HepG2 (cell line): ENCODE results near the gene VWA3A. TPM values are rescaled to one million over a fixed set of nuclear protein-coding genes. Genes with fewer than 3 reads are reported as not detected.

Experiments
- ARHGAP35 ChIP-seq: sonication (generic); formaldehyde crosslinking; IDR thresholded peaks from 2 replicates; pipeline ENCODE4 v1.9.0; 2022; ENCODE audit warnings: mild to moderate bottlenecking, inconsistent platforms, moderate library complexity, missing genetic modification reagents, borderline replicate concordance
- DPF2 ChIP-seq: sonication (generic); formaldehyde crosslinking; IDR thresholded peaks from 2 replicates; pipeline ENCODE4 v1.4.0; 2020; ENCODE audit warnings: mild to moderate bottlenecking, low read depth, missing genetic modification reagents, borderline replicate concordance
- E2F2 ChIP-seq: sonication (generic); formaldehyde crosslinking; IDR thresholded peaks from 2 replicates; pipeline ENCODE4 v1.4.0; 2020; ENCODE audit warnings: missing genetic modification reagents, borderline replicate concordance
- ESRRA ChIP-seq: sonication (generic); formaldehyde crosslinking; IDR thresholded peaks from 2 replicates; pipeline ENCODE4 v1.5.1; 2020; ENCODE audit warnings: mild to moderate bottlenecking, low read depth, missing genetic modification reagents
- FOXK2 ChIP-seq: fragments of 450-650 bp; IDR thresholded peaks from 2 replicates; pipeline ENCODE4 v1.6.1; 2016
- HDAC2 ChIP-seq: sonication (generic); formaldehyde crosslinking; IDR thresholded peaks from 2 replicates; pipeline ENCODE4 v1.4.0; 2020; ENCODE audit warnings: missing genetic modification reagents
- HOXD1 ChIP-seq: sonication (generic); formaldehyde crosslinking; IDR thresholded peaks from 2 replicates; pipeline ENCODE4 v1.5.0; 2020; ENCODE audit warnings: missing genetic modification reagents
- IKZF4 ChIP-seq: sonication (generic); formaldehyde crosslinking; IDR thresholded peaks from 2 replicates; pipeline ENCODE4 v1.5.1; 2020; ENCODE audit warnings: borderline replicate concordance, mild to moderate bottlenecking, low read depth, missing genetic modification reagents; ENCODE audit errors: not compliant biosample characterization
- LCORL ChIP-seq, 2 experiments: fragments of 450-650 bp in 1 of 2; sonication (generic) in 1 of 2; formaldehyde crosslinking in 1 of 2; IDR thresholded peaks; 2 replicates each; pipeline versions ENCODE4 v1.5.0 to v1.6.1; 2017 to 2020; ENCODE audit warnings: antibody characterized with exemption in 1 of 2, missing genetic modification reagents in 1 of 2
- NPAS2 ChIP-seq: sonication (generic); formaldehyde crosslinking; IDR thresholded peaks from 2 replicates; pipeline ENCODE4 v1.8.0; 2022; ENCODE audit warnings: mild to moderate bottlenecking, missing genetic modification reagents, borderline replicate concordance
- PHB2 ChIP-seq: fragments of 450-650 bp; IDR thresholded peaks from 2 replicates; pipeline ENCODE4 v1.6.1; 2018; ENCODE audit not compliant: partially characterized antibody
- RERE ChIP-seq: IDR thresholded peaks from 2 replicates; pipeline ENCODE4 v1.6.1; 2016; ENCODE audit warnings: low read depth, missing genetic modification reagents, missing compliant biosample characterization
- TEAD2 ChIP-seq: sonication (generic); formaldehyde crosslinking; IDR thresholded peaks from 2 replicates; pipeline ENCODE4 v1.9.0; 2021; ENCODE audit warnings: missing genetic modification reagents
- TERF1 ChIP-seq: sonication (generic); formaldehyde crosslinking; IDR thresholded peaks from 2 replicates; pipeline ENCODE4 v1.8.0; 2022; ENCODE audit warnings: mild to moderate bottlenecking, missing genetic modification reagents, moderate library complexity
- THAP7 ChIP-seq: sonication (generic); formaldehyde crosslinking; IDR thresholded peaks from 2 replicates; pipeline ENCODE4 v1.8.1; 2023; ENCODE audit warnings: mild to moderate bottlenecking, missing genetic modification reagents
- ZNF30 ChIP-seq: sonication (generic); formaldehyde crosslinking; IDR thresholded peaks from 2 replicates; pipeline ENCODE4 v1.5.0; 2020; ENCODE audit warnings: mild to moderate bottlenecking, missing genetic modification reagents
- ZNF501 ChIP-seq: sonication (generic); formaldehyde crosslinking; IDR thresholded peaks from 2 replicates; pipeline ENCODE4 v1.5.1; 2020; ENCODE audit warnings: mild to moderate bottlenecking, moderate library complexity, missing genetic modification reagents
- ZNF577 ChIP-seq: sonication (generic); formaldehyde crosslinking; IDR thresholded peaks from 2 replicates; pipeline ENCODE4 v1.4.0; 2020; ENCODE audit warnings: mild to moderate bottlenecking, low read depth, missing genetic modification reagents, borderline replicate concordance
- ZNF615 ChIP-seq: sonication (generic); formaldehyde crosslinking; IDR thresholded peaks from 2 replicates; pipeline ENCODE4 v1.5.0; 2020; ENCODE audit warnings: mild to moderate bottlenecking, missing genetic modification reagents, borderline replicate concordance
- ZNF775 ChIP-seq: sonication (generic); formaldehyde crosslinking; IDR thresholded peaks from 2 replicates; pipeline ENCODE4 v1.4.0; 2020; ENCODE audit warnings: missing genetic modification reagents, mild to moderate bottlenecking, moderate library complexity, borderline replicate concordance
- polyA plus RNA-seq, 8 experiments: library from polyadenylated mRNA; depleted of rRNA in 3 of 8; stranded (reverse) in 7 of 8; unstranded in 1 of 8; fragments of >200 nt; fragmentation: Illumina TruSeq in 4 of 8; extraction: Trizol in 4 of 8; gene quantifications; 2 replicates each; pipeline versions ENCODE4 v1.2.1 to v1.2.3, GENCODE V29; 2011 to 2016; ENCODE audit warnings: low read depth in 4 of 8, missing spikeins in 1 of 8, mixed read lengths in 1 of 8; ENCODE audit not compliant: insufficient read depth in 1 of 8
- total RNA-seq, 5 experiments: library from RNA; depleted of rRNA; stranded (reverse); fragments of >200 nt; fragmentation: Illumina TruSeq; extraction: Trizol; gene quantifications; 2 replicates each; pipeline ENCODE4 v1.2.3, GENCODE V29; 2016; ENCODE audit warnings: low read depth in 1 of 5

VWA3A gene
- total and polyA plus RNA-seq, 2 of the 13 experiments (the other 11 are each of a cell fraction or from before 2014, with no cell fraction given), result 0.03 to 0.07 TPM

- no peak for TF ChIP-seq TERF1
- TF ChIP-seq ZNF501 (CRISPR knock-in tag), result no peak; the same call in 1 of the 2 replicates
- TF ChIP-seq HDAC2 (CRISPR knock-in tag), result peak; percentile 39; the same call in 1 of the 2 replicates
- TF ChIP-seq IKZF4 (CRISPR knock-in tag), result no peak
- TF ChIP-seq ZNF30 (CRISPR knock-in tag), result no peak
- peak; percentile 71; the same call in 1 of the 2 replicates for TF ChIP-seq ZNF775 (CRISPR knock-in tag)
- no peak; the same call in 1 of the 2 replicates for TF ChIP-seq DPF2
- no peak for TF ChIP-seq ARHGAP35
- no peak for TF ChIP-seq NPAS2 (CRISPR knock-in tag)
- no peak for TF ChIP-seq FOXK2
- TF ChIP-seq THAP7 (CRISPR knock-in tag), result no peak
- no peak for TF ChIP-seq RERE
- 0 out of 2 replicates have a peak, but pooled peaks have one; percentile 10 for TF ChIP-seq HOXD1 (CRISPR knock-in tag)
- no peak for TF ChIP-seq ZNF577 (CRISPR knock-in tag)
- no peak for TF ChIP-seq PHB2
- no peak; the same call in 1 of the 2 replicates for TF ChIP-seq ESRRA (CRISPR knock-in tag)
- TF ChIP-seq ZNF615 (CRISPR knock-in tag), result no peak
- no peak for TF ChIP-seq LCORL (IDR thresholded peaks at IDR 0.05)
- no peak for TF ChIP-seq LCORL (CRISPR knock-in tag; IDR thresholded peaks at IDR 0.05)
- TF ChIP-seq TEAD2 (CRISPR knock-in tag), result no peak
- no peak for TF ChIP-seq E2F2 (CRISPR knock-in tag)
Measured at GRCh38 chr16:22188595-22189442, 96.5 kb downstream of the VWA3A start (continued).
